SK-N-SH treated with all-trans-retinoic acid at 6 μM for 48 hours (cell line): ENCODE measurements around the gene GDF2.

ENCODE experiments used
- CREB5 ChIP-seq: fragments of 250-450 bp; sonication (Bioruptor Pico); IDR thresholded peaks from 2 replicates; pipeline ENCODE4 v1.5.1; 2020; ENCODE audit warnings: low read depth, mild to moderate bottlenecking, moderate library complexity
- ESRRG ChIP-seq: fragments of 250-450 bp; sonication (Bioruptor Pico); IDR thresholded peaks from 2 replicates; pipeline ENCODE4 v1.6.1; 2021; ENCODE audit warnings: mild to moderate bottlenecking
- ISL1 ChIP-seq: fragments of 250-450 bp; sonication (Bioruptor Pico); IDR thresholded peaks from 2 replicates; pipeline ENCODE4 v2.1.2; 2022; ENCODE audit warnings: mild to moderate bottlenecking, moderate library complexity
- OSR1 ChIP-seq: fragments of 250-450 bp; sonication (Bioruptor Pico); IDR thresholded peaks from 2 replicates; pipeline ENCODE4 v1.8.0; 2022; ENCODE audit warnings: moderate library complexity, mild to moderate bottlenecking, inconsistent platforms
- PATZ1 ChIP-seq: fragments of 250-450 bp; sonication (Bioruptor Pico); IDR thresholded peaks from 2 replicates; pipeline ENCODE4 v1.8.0; 2020; ENCODE audit warnings: mild to moderate bottlenecking, moderate library complexity, borderline replicate concordance
- RARB ChIP-seq: fragments of 250-450 bp; sonication (Bioruptor Pico); IDR thresholded peaks from 2 replicates; pipeline ENCODE4 v1.8.0; 2021; ENCODE audit warnings: mild to moderate bottlenecking, moderate library complexity
- TOX ChIP-seq: fragments of 250-450 bp; sonication (Bioruptor Pico); IDR thresholded peaks from 2 replicates; pipeline ENCODE4 v1.8.0; 2021; ENCODE audit warnings: mild to moderate bottlenecking, moderate library complexity, borderline replicate concordance
- TSHZ2 ChIP-seq: fragments of 250-450 bp; sonication (Bioruptor Pico); IDR thresholded peaks from 2 replicates; pipeline ENCODE4 v1.5.0; 2020; ENCODE audit warnings: mild to moderate bottlenecking, moderate library complexity
- ZC3H10 ChIP-seq: fragments of 250-450 bp; sonication (Bioruptor Pico); IDR thresholded peaks from 2 replicates; pipeline ENCODE4 v1.5.1; 2021; ENCODE audit warnings: mild to moderate bottlenecking, moderate library complexity
- ZFP3 ChIP-seq: fragments of 250-450 bp; sonication (Bioruptor Pico); IDR thresholded peaks from 2 replicates; pipeline ENCODE4 v1.5.0; 2020; ENCODE audit warnings: mild to moderate bottlenecking, moderate library complexity
- ZNF8 ChIP-seq: fragments of 450-650 bp; formaldehyde crosslinking; IDR thresholded peaks from 2 replicates; pipeline ENCODE4 v1.5.0; 2020; ENCODE audit warnings: mild to moderate bottlenecking, moderate library complexity

- TF ChIP-seq ISL1 (CRISPR knock-in tag) (no peak), ZFP3 (CRISPR knock-in tag) (no peak), PATZ1 (no peak), TOX (no peak), ZC3H10 (CRISPR knock-in tag) (no peak), ZNF8 (CRISPR knock-in tag) (no peak), OSR1 (CRISPR knock-in tag) (no peak), CREB5 (CRISPR knock-in tag) (no peak), TSHZ2 (CRISPR knock-in tag) (no peak), RARB (CRISPR knock-in tag) (no peak), ESRRG (CRISPR knock-in tag) (no peak)
These were observed 10.2 kb upstream of the GDF2 start for GRCh38 chr10:47311932-47312662.
